Activated CD4-positive, alpha-beta T cell treated with anti-CD3 and anti-CD28 coated beads for 4 hours (primary cell): ENCODE data around the gene PKDCC.
A peak's percentile ranks its signal among the peaks of the same experiment; 100 is the strongest.

ENCODE experiments used
- DNase-seq, 2 donors: peaks; one replicate each; pipeline ENCODE4 v3.0.0-alpha.2; 2020

PKDCC gene

DNA sequence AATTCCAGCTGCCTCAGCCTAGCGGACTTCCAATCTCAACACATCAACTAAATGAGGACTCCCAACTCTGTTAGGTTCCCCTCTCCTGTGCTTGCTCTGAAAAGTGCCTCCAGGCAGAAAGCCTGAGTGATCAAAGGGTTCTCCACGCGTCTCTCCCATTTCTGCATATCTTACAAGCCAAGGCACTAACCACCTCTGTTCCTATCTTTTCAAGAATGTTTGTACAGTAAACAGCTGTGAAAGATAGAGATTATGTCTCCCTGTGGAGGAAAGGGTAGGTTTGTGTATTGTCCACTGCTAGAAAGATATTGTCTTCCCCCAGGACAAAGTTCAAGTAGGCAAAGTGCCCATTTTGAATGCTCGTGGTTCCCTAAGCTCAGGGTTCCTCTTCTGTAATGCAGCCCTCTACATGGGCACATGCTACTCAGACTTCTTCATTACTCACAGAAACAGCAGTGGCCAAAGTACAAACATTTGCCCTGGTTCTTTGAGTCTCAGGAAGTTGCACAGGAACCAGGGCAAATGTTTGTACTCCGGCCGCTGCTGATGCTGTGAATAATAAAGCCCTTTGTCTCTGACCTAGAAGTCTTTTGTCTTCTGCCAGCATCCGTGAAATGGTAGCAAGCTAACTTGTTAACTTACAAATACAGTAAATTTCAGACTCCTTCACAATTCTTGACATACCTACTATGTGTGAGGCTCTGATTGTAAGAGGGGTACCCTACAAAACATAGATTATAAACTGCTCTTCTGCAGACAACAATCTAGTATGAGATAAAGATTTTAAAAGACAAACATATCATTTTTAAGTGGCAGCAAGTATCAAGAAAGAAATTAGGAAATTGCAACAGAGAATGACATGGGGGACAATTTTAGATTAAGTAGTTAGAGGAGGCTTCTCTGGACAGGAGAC lies 44.5 kb downstream of the PKDCC start:
- DNase-seq, result no peak

DNA sequence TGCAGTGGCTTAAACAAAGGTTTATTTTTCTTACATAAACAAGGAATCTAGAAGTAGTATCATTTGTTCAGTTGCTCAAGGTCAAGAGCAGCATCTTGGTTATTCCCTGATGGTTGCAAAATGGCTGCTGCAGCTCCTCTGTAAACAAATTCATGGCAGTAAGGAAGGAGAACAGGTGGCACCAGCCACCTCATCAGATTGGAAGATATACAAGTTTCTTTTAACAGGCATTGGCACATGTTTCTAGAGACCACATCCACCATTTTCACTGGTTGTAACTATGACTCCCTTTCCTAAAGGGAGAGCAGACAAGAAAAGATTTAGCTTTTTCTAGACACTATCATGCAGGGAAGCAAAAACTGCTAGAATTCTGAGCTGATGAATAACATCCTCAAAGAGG lies 46.3 kb downstream of the PKDCC start:
- DNase-seq, result no peak

DNA sequence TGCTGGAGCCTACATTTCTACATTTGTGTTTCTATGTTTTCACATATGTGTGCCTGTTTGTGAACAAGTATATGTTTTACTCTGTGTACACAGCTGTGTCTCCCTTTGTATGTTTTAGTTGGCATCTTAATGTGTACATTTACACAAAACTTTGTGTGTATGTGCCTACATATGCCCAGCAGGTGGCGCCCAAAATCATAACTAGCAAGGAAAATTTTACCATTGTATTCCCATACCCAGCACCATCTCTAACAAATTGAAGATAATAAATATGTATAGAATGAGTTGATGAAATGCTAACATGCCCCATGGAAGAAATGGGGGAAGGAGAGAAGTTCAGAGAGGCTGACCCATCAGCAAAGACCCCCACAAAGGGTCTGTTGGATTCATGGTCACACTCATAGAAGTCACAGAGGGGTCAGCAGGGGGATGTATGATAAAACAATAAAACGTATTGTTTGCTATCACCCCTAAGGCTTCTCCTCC lies 48.1 kb downstream of the PKDCC start:
- peak; percentile 75 to 82 for DNase-seq

DNA sequence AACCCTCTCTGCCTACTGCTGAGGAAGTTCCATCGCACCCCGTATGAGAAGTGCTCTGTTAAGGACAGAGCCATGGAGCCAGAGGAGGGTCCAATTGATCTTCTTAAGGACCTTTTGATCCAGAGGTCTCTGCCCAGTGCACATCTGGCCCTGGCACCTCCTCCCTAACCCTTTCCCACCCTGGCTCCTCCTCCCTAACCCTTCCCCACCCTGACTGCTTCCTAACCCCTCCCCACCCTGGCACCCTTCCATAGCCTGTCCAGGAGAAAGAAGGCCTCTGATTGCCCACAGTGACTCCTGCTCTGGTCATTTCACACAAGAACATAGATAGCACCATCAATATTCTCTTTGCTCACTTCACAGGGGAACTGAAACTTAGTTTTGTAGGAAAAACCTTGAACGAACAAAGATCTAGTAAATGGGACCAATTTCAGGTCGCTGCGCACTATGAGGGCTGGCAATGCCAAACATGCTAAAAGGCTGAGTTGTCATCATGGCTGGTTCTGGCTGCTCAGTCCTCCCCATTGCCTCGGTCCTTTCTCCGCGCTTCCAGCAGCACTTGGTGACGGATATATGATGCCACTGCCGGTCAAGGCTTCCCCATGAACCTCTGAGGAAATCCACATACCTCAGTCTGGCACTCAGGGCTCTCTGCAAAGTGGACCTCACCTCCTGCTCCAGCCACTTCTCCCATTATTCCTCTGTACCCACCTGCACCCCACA lies 49.2 kb downstream of the PKDCC start:
- DNase-seq, result no peak

GRCh38 chr2:42098571-42099437 lies 51.0 kb downstream of the PKDCC start:
- no peak for DNase-seq

GRCh38 chr2:42099438-42100173 lies 51.8 kb downstream of the PKDCC start:
- no peak for DNase-seq

GRCh38 chr2:42100683-42101205 lies 52.9 kb downstream of the PKDCC start:
- no peak for DNase-seq

DNA sequence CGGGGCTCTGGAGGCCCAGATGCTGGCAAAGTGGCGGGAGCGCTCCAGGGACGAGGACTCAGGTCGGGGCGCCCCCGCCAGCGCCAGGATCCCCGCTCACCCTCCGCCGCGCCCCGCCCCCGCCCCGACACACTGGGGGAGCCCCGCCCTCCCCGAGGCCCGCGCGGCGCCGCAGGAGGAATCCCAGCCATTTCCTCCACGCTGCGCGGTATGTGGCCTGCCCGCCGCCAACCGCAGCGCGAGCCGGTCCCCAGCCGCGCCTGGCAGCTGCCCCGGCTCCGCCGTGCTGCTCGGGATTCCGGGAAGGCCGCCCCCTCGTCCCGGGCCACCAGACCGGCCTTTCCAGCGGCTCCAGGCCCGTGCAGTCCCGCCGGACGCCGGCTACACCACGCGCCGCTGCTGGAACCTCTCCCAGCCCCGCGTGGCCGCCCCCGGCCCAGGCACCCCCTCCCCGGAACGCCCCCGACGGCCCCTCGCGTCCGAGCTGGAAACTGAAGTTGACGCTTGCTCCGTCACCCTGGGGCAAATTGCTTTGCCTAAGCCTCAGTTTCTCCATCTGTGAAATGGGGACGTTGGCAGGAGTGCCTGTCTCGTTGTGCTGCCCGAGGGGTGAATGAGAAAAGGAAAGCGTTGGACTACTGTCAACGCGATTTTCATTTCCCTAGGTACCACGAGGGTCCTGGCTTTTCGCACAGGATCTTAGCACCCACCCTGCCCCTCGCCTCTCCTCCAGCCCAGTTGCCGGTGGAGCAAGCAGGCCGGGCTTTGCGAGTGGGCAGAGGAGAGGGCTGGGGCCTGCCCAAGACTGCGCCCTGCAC lies 53.6 kb downstream of the PKDCC start:
- DNase-seq, result peak; percentile 53 to 73

DNA sequence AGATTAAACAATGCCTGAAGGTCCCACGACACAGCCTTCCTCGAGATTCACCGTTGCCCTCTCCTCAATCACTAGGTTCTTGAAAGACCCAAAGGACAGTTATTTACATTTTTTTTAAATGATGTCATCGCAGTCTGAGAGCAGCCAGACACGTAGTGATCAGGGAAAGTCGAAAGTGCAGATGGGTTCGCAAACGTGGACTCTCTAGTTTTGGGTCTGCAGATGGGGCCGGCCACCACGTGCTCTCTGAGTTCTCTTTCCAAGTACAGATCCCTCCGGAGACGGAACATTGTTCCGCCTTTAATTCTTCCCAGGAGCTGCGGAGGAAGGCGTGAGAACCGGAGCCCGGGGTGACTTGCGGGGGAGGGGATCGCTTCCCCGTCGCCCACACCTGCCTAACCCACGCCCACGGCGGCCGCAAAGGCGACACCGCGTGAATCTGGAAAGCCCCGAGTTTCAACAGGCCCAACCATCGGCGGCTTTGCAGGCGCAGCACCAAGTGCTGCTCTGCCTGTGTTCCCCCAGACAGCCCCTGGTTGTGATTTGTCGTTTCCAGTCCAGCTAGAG lies 54.3 kb downstream of the PKDCC start:
- peak; percentile 95 for DNase-seq

- no peak for DNase-seq
These were observed 55.0 kb downstream of the PKDCC start for GRCh38 chr2:42102591-42103450.

- no peak for DNase-seq
These were observed 56.0 kb downstream of the PKDCC start for GRCh38 chr2:42103829-42104228.

DNA sequence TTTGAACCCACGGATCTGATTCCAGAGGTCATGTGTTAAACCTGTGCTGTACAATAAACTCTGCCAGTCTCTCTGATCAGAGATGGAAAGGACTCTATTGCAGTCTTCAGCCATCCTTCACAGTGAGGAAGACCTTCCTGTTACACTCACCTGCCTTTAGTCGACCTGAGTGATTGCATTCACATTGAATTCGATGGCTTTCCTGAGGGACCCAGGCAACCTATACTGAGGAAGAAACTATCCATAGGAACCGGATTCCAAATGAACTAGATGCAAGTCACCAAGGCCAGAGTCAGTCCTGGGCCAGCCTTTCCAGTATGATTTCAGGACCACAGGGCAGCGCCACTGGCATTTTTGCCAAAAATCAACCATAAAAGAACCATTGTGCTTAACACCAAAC lies 56.8 kb downstream of the PKDCC start:
- no peak for DNase-seq

DNA sequence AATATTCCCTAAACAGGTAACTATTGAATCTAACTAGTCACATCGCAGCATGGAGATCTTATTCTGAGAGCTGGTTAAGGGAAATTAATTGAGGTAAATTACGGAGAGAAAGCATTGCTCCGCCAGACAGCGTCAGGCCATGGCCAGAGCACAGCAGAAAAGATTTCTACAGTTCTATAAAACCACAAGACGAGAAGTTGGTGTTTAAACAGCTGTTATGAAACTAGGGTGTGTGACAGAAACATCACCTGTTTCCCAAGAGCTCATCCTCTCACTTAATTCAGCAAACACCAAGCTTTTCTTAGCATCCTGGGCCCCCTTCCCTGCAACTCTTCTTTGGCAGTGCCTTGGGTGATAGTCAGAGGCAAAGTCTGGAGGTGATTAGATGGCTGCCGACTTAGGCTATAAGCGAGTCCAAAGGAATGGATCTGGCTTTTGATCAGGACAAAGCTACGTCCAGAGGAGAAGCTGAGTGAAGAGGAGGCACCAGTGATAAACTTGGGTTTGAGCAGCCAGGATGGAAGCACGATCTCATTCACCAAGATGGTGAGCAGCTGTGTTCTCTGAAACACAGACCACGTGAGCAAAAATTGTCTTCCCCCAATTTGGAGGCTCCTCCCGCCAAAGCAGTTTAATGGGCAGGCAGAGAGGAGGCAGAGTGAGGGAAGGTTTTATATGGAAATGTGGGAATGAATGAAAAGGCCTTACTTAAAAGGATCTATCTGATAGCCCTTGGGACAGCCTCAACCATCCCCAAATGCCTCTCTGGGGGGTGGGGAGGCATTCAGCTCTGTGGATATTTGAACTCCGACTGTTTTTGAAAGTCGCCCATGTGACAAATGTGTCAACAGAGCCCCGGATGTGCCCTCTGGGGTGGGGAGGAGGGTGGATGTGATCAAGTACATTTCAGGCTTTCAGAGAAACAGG lies 57.8 kb downstream of the PKDCC start:
- DNase-seq, result peak; percentile 81 to 83

DNA sequence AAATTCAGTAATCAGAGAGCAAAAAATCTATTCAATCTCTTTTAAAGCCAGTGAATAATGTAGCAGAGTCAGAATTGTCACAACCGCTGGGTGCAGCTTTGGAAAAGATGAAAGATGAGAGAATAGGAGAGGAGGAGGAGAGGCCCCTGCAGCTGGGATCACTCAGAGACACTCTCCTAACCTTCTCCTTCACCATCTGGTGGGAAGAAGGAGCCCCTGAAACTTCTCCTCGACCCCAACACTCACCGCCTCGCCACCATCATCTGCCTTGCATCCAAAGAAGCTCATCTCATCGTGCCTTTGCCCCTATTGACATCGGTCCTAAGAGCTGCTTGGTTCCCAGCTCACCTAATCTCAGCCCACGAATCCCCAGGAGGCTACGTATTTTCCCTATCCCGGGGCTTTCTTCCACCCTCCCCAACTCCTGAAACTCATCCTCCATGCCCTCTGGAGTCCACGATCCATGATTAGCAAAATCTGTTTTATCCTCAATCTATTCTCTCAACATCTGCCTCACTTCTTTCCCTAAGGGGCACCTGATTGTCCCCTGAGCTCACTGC lies 58.5 kb downstream of the PKDCC start:
- DNase-seq, result no peak

DNA sequence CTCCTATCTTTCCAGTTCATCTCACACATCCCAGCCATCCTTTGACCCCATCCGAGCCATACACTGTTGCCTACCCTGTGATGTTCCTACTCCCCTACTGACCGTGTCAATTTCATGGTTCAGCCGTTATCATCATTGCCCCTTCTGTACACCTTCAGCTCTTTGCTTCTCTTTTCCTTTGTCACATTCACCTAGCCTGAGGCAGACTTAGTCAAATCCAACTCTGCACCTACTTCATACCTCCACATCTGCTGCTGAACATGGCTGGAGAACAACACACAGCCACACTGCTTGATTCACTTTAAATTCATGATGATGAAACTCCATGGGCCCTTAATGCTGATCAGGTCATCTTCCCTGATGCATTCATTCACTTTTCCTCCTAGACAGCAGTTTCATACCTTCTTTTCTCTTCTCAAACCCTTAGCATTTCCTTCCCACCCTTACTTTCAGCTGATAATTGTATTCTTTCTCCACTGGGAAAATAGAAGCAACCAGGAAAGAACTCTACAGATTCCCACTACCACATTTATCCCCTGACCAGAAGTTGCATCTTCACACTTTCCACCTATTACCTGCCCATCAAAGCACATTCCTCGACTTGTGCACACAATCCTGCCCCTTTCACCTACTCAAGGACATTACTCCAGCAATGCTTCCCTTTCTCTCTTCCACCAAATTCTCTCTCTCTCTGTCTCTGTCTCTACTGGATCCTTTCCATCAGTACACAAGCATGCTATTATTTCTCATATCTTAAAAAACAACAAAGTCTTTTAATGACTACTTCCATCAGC lies 59.6 kb downstream of the PKDCC start:
- no peak for DNase-seq
